Measurements from ENCODE around the gene FOXD4L4.
"Not testable (repeated sequence)": the region's sequence is repeated elsewhere in the genome, so short reads cannot be mapped to it uniquely, and the experiment has no call there.

The FOXD4L4 gene

GRCh38 chr9:65737096-65737564 is at the start of gene FOXD4L4:
Gene FOXD4L4, plus strand, starts transcription at chr9:65737146. Its CDS starts 0 bp downstream, at chr9:65737146.
- DNase-seq, result not testable (repeated sequence)

GRCh38 chr9:65703550-65703949 is 33.4 kb upstream of the FOXD4L4 start:
- DNase-seq, result not testable (repeated sequence)

- not testable (repeated sequence) for DNase-seq
Observed at GRCh38 chr9:65714445-65714844, 22.5 kb upstream of the FOXD4L4 start.

GRCh38 chr9:65738133-65738532 is 1.2 kb downstream of the FOXD4L4 start:
- DNase-seq, result not testable (repeated sequence)

Data from NCI-H1092 (cell line).